Testis (tissue), 3 donors: ENCODE measurements around the gene DYNC1I2. TPM values are rescaled to one million over a fixed set of nuclear protein-coding genes. Genes with fewer than 3 reads are reported as not detected.

Experiments used
- DNase-seq: peaks from one replicate; pipeline ENCODE4 v3.0.0-alpha.2; 2019
- H3K27ac ChIP-seq, 2 donors: fragments of 200-600 bp; sonication (generic); one replicate each; pipeline ENCODE4 v1.5.1; 2019
- H3K27me3 ChIP-seq: fragments of 200-600 bp; sonication (generic); one replicate; pipeline ENCODE4 v1.5.1; 2019
- H3K36me3 ChIP-seq: fragments of 200-600 bp; sonication (generic); one replicate; pipeline ENCODE4 v1.5.1; 2017; ENCODE audit warnings: low read depth; ENCODE audit errors: missing control alignments
- H3K4me1 ChIP-seq: fragments of 200-600 bp; sonication (generic); one replicate; pipeline ENCODE4 v1.5.1; 2019
- H3K4me3 ChIP-seq, 2 donors: fragments of 200-600 bp; sonication (generic); one replicate each; pipeline ENCODE4 v1.5.1; 2017 to 2019
- H3K9me3 ChIP-seq: fragments of 200-600 bp; sonication (generic); one replicate; pipeline ENCODE4 v1.5.1; 2017
- POLR2A ChIP-seq: fragments of 450-650 bp; IDR thresholded peaks from one replicate; pipeline ENCODE4 v1.6.1; 2017; ENCODE audit warnings: antibody characterized with exemption, mild to moderate bottlenecking, moderate library complexity
- WGBS, 2 donors: methylation state at CpG; one replicate each; pipeline ENCODE4 v1.1.5; 2018; 5-methylcytosine and 5-hydroxymethylcytosine counted together
- intact Hi-C: fragments of 100-400 bp; cut with DNase I; formaldehyde crosslinking; loops from one replicate; pipeline ENCODE4 v1.15.1; 2023; ENCODE audit warnings: low total_unique reads
- polyA plus RNA-seq: library from polyadenylated mRNA; stranded (reverse); fragments of 350-450 nt; fragmentation: Illumina TruSeq; extraction: RNeasy Lipid Tissue Mini Kit (QIAGEN cat#74804); gene quantifications from one replicate; pipeline ENCODE4 v1.2.3, GENCODE V29; 2014; ENCODE audit warnings: low read depth, low replicate concordance; ENCODE audit not compliant: insufficient read depth
- total RNA-seq, 2 donors: library from RNA; depleted of rRNA; stranded (reverse); fragments of >200 nt; gene quantifications; one replicate each; pipeline ENCODE4 v1.2.3, GENCODE V29; 2016
- TF ChIP-seq, protein P1 (sequence below), 3 experiments: fragments of 450-650 bp in 2 of 3; fragments of 200-600 bp in 1 of 3; sonication (generic) in 1 of 3; IDR thresholded peaks; one replicate each; pipeline ENCODE4 v1.5.1; 2016 to 2019; ENCODE audit warnings: antibody characterized with exemption in 3 of 3, mild to moderate bottlenecking in 2 of 3, moderate library complexity in 1 of 3

The DYNC1I2 gene
- total and polyA plus RNA-seq, 3 donors from 2014 or later: 104 to 114 (median 106) TPM

DNA sequence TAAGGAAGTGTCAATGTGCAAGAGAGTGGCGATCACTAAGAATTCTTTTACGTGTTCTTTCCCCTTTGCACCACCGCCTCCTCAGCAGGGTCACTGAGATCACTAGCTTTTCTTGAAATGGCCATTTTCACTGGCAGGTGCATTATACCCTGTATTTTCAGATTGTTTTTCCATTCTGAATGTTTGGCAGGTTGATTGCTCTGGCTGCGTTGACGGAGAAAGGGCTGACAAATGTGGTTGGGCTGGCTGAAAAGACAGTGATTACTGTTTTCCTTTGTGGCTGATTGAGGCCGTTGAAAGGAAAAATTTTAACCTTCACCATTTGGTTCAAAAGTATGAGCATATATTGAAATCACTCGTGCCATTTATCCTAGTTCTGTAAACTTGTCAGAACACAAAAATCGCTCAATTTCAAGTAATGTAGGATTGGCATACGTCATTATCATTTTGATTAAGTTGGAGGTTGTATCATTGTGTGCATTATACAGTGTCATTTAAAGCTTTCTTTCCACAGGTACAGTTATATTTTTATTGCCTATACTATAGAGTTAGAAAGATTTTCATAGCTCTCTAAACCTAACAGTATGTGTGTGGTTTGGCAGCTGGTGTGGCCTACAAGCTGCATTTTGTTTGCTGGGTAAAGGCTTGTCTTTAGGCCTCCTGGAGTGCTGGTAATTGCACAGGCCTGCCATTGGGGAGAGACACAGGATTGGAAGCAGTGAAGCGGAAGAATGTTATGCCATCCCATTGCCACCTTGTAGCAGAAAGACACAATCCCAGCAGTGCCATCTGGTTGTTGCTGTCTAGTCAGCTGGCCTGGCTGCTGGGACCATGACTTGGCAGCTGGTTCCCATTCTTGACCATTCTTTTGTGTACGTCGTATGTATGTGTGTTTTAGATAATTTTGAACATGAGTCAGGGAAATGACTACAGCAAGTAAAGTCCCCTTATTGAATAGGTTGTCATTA, 36.7 kb downstream of the DYNC1I2 start:
- Histone ChIP-seq H3K4me1 (no peaks in the 10 kb centered on the region), H3K27ac (no peak overlapping the region), H3K4me3 (no peak overlapping the region), H3K27me3 (no peaks in the 10 kb centered on the region), H3K36me3 (no peaks in the 10 kb centered on the region), H3K9me3 (no peaks in the 10 kb centered on the region)
- no peak for DNase-seq
- WGBS, 2 donors: 88 to 92% methylated on average over 12 of the region's 12 CpGs
- intact Hi-C loops: no loop called here
- TF ChIP-seq, protein P1, sequence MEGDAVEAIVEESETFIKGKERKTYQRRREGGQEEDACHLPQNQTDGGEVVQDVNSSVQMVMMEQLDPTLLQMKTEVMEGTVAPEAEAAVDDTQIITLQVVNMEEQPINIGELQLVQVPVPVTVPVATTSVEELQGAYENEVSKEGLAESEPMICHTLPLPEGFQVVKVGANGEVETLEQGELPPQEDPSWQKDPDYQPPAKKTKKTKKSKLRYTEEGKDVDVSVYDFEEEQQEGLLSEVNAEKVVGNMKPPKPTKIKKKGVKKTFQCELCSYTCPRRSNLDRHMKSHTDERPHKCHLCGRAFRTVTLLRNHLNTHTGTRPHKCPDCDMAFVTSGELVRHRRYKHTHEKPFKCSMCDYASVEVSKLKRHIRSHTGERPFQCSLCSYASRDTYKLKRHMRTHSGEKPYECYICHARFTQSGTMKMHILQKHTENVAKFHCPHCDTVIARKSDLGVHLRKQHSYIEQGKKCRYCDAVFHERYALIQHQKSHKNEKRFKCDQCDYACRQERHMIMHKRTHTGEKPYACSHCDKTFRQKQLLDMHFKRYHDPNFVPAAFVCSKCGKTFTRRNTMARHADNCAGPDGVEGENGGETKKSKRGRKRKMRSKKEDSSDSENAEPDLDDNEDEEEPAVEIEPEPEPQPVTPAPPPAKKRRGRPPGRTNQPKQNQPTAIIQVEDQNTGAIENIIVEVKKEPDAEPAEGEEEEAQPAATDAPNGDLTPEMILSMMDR (IDR thresholded peaks at IDR 0.05): no peak
- no peak for TF ChIP-seq POLR2A

DNA sequence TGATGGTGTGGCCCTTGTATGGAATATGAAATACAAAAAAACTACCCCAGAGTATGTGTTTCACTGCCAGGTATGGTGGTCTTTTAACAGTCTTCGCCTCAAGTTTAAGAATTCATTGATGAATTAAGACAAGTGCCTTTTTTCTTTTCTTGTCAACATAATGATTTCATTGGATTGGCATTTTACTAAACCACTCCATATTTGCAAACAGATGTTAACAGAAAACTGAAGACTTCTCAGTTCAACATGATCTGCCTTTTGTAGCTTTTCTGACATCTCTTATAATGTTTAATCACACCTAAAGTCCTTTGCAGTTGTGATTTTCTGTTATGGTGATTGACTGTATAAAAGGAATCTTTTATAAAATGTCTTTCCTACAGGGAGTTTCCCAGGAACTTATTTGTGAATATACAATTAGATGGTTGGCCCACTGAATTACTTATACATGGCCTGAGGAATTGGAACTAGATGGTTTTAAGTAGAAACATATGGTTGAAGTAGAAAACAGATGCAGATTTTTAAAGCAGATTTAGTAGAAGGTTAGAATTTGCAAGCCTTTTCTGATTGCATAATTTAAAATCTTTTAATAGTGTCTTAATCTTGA, 39.7 kb downstream of the DYNC1I2 start:
- no peaks in the 10 kb centered on the region for H3K9me3 ChIP-seq
- no peaks in the 10 kb centered on the region for H3K4me1 ChIP-seq
- H3K27ac ChIP-seq: no peak overlapping the region
- intact Hi-C loops: no loop called here
- H3K27me3 ChIP-seq: no peaks in the 10 kb centered on the region
- WGBS, 2 donors: 95 to 97% methylated on average over 1 of the region's 1 CpG
- no peaks in the 10 kb centered on the region for H3K36me3 ChIP-seq
- TF ChIP-seq, protein P1 (IDR thresholded peaks at IDR 0.05): no peak
- no peak for TF ChIP-seq POLR2A
- no peak for DNase-seq
- H3K4me3 ChIP-seq: no peak overlapping the region

DNA sequence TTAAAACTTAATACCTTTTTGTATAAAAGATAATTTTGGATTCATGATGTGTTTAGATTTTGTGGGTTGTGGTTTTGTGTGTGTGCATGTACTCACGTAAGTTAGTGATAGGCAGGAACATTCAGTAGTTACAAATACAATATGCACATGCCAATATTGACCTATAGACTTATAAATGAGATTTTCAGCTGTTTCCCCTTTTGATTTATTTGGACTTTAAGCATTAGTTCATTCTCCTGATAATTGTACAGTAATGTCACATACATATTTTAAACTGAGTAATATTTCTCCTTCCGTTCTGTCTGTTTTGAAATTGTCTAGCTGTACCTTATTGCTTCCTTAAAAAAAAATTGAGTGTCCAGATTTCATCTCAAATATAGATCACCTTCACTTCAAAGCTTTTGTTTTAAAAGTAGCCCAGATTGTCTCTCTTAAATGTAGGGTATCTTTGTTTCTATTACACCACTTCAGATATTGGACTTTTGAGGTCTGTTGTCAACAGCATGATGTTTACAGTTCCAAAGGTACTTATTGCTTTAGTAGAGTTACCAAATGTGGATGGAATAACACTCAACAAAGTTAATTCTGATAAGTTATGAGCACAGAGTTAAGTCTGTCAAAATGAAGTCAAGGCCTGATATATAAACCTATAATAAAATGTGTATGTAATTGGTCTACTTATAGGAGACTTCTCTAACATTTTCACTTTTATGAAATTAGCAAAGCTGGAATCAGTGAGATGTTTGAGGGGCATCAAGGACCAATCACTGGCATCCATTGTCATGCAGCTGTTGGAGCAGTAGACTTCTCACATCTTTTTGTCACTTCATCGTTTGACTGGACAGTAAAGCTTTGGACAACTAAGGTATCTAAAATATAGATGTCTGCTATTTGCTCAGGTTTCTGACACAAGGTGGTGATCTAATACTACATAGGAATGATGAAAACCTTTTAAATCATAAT, 42.0 kb downstream of the DYNC1I2 start:
- H3K9me3 ChIP-seq: no peaks in the 10 kb centered on the region
- TF ChIP-seq, protein P1 (IDR thresholded peaks at IDR 0.05): no peak
- no peak for TF ChIP-seq POLR2A
- H3K27ac ChIP-seq: no peak overlapping the region
- WGBS, 2 donors: 74 to 81% methylated on average over 3 of the region's 3 CpGs
- H3K4me1 ChIP-seq: no peaks in the 10 kb centered on the region
- intact Hi-C loops: no loop called here
- no peak overlapping the region for H3K4me3 ChIP-seq
- no peaks in the 10 kb centered on the region for H3K27me3 ChIP-seq
- DNase-seq: no peak
- no peaks in the 10 kb centered on the region for H3K36me3 ChIP-seq

DNA sequence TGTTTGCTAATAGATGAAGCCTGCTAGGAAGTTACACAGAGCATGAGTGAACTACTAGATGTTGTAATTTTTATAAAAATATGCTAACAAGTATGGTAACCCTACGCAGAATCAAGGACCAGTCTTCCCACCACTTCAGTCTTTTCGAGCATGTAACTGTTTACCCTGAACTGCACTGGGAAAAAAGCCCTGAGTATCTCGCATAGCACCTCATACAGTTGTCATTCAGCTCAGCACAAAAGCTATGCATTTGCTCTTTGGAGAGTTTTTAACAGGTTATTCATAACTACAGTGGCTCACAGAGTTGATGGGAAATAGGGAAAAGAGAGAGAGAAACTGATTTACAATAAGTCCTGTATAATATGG, 42.7 kb downstream of the DYNC1I2 start:
- 60 to 79% methylated on average over 3 of the region's 3 CpGs for WGBS, 2 donors
- intact Hi-C loops: no loop called here
- no peak for DNase-seq
- Histone ChIP-seq H3K4me1 (no peaks in the 10 kb centered on the region), H3K27ac (no peak overlapping the region), H3K27me3 (no peaks in the 10 kb centered on the region), H3K9me3 (no peaks in the 10 kb centered on the region), H3K36me3 (no peaks in the 10 kb centered on the region), H3K4me3 (no peak overlapping the region)
- TF ChIP-seq, protein P1 (IDR thresholded peaks at IDR 0.05): no peak
- TF ChIP-seq POLR2A: no peak
